NCI-H1417 (cell line): ENCODE results near the gene TMEM19.

ENCODE experiments used
- DNase-seq, 3 experiments: peaks; one replicate each; lab custom pipeline; 2025; lab: John Stamatoyannopoulos, UW

The TMEM19 gene

GRCh38 chr12:71685914-71686657, at the start of gene TMEM19:
Gene TMEM19 (plus strand): TSS chr12:71686082. CDS start chr12:71686681, 599 bp downstream.
- peak; percentile 91 to 99 (median 97) for DNase-seq

- peak; percentile 51 to 85 (median 77) for DNase-seq
Measured at GRCh38 chr12:71636704-71637115, 49.2 kb upstream of the TMEM19 start.

DNA sequence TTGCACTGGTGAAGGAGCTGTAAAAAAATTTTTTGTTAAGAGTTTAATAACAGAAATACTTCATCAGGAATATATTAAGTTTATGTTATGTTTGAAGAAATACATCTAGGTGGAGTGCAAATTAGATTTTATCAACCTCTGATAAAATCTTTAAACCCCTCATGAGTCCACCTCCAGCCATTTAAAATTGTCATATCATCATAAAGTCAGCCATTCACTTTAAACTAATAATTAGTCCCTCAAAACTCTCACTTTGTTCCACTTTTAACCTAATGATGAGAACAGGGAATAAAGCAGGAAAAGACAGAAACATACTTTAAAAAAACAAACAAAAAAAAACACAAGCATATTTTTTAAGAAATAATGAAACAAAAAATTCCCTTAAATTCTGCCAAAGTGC, 47.4 kb upstream of the TMEM19 start:
- DNase-seq: no peak

DNA sequence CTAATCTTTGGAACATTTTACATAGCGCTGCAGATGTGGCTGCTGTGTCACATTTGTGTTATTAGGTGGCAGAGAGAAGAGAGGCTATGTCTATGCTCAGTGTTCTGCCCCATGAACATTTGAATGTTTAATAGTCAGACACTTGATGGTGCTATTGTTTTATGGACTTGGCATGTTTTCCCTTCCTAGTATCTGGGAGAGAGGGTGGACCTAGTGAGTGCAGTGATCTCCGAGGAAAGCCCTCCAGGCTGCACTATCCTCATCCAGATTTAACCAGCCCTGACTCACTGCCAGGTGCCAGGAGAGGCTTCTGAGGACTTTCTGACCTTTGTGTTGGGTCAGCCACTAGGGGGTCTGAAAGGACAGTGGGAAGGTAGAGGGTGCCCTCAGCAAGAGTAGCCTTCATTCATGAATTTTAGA, 46.5 kb upstream of the TMEM19 start:
- DNase-seq: peak in 1 of 3 experiments; percentile 34

DNA sequence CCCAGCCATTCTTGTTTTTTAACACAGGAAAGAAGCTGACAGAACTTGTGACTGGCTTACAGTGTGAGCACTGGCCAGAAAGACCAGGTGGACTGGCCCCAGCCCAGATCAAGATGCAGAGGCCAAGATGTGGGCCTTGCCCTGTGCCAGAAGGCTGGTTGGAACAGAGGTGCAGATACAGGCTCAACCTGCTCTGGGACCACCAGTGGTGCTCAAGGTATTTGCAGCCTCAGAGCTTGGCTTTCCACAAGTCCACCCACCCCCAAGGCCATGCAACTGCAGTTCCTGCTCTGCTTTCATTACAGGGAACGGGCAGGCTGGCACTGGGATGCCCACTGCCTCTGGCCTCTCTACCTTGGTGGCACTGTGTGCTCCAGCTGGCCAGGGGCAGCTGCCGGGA, 45.6 kb upstream of the TMEM19 start:
- DNase-seq: no peak

GRCh38 chr12:71641390-71641789, 44.5 kb upstream of the TMEM19 start:
- no peak for DNase-seq

- no peak for DNase-seq
Measured at GRCh38 chr12:71642264-71642663, 43.6 kb upstream of the TMEM19 start.

DNA sequence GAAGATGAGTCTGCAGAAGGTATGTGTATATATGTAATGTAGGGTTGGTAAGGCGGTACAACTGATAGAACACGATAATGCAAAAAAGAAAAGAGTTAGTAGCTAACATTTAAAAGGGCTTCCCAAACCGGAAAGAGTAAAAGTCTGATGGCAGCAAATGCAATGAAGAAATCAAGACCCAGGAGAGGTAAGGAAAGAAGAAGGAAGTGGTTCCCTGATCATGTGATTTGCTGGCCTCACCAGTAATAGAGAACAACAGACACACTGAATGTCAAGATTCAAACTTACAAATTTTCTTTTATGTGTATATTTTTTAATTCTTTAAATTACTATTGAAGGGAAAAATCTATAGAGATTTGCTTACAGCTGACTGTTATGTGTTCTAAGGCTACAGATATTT, 40.6 kb upstream of the TMEM19 start:
- no peak for DNase-seq

GRCh38 chr12:71646512-71646911, 39.4 kb upstream of the TMEM19 start:
- no peak for DNase-seq

DNA sequence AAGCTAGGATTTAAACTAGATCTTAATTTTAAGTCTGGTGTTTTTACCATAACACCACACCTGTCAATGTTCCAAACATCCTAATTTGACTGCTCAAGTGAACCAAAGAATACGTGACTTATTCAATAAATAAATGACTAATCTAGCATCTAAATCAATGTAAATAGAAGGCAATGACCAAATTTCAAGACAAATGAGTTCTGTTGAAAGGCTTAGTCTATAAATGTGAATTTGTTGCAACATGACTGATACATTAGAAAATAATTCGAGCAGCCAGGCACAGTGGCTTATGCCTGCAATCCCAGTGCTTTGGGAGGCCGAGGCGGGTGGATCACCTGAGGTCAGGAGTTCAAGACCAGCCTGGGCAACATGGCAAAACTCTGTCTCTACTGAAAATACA, 37.3 kb upstream of the TMEM19 start:
- DNase-seq: no peak

DNA sequence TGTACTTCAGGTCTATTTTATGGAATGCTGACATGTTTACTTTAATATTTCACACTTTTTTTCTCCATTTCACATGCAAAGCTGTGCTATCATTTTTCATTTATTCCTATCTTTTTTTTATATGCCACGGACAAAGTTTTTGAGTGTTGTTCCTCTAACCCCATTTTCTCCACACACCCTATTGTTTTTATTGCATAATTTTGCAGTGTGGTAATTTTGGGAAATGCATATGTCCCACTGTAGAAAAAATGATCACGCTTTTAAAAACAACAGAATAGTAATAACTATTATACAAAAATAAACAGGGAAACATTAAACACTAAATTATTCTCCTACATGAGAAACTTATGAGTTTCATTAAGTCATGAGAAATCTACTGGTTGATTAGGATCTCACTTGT, 36.5 kb upstream of the TMEM19 start:
- DNase-seq: no peak

DNA sequence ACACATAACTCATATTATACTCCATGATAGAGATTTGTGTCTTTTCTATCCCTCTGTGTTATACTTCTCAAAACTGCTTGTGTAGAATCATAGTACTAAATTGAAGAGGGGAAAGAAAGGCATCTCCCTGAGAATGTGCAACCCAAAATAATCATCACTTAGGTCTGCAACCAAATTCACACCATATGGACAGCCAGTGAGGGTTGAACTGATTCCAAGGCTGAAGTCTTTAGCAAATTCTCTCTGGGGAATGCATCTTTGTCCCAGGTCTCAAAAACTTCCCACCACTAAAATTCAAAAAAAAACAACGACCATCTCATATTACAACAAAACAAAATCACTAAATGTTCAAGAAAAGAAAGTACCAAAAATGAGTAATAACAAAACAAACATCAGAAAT, 33.2 kb upstream of the TMEM19 start:
- DNase-seq: no peak

GRCh38 chr12:71653137-71653536, 32.7 kb upstream of the TMEM19 start:
- DNase-seq: no peak

GRCh38 chr12:71654200-71654599, 31.7 kb upstream of the TMEM19 start:
- DNase-seq: no peak

DNA sequence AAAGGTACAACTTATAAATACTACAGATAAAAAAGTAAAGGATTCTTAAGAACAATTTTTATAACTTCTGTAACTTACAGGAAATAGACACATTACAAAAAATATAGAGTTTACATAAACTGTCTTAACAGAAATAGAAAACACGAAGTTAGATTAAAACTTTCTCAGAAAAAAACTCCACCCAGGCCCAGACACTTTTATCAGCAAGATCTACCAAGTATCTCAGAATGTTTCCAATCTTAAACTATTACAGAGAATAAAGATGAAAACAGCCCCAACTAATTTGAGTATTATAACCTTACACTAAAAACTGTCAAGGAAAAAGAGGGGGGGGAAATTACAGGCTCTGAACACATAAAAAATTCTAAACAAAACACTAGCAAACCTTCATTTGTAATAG, 30.4 kb upstream of the TMEM19 start:
- no peak for DNase-seq

DNA sequence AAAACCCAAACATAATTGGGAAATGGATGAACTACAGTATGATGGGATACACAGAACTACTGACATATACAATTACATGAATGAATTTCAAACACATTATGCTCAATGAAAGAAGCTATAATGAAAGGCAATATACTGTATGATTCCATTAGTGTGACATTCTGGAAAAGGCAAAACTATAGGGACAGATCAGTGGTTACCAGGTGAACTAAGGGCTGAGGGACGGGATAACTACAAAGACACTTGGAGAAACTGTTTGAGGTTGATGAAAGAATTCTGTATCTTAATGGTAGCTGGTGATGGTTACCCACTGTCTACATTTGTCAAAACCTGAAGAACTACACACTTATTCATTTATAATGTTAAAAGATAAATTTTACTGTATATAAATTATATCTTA, 30.0 kb upstream of the TMEM19 start:
- DNase-seq: no peak

DNA sequence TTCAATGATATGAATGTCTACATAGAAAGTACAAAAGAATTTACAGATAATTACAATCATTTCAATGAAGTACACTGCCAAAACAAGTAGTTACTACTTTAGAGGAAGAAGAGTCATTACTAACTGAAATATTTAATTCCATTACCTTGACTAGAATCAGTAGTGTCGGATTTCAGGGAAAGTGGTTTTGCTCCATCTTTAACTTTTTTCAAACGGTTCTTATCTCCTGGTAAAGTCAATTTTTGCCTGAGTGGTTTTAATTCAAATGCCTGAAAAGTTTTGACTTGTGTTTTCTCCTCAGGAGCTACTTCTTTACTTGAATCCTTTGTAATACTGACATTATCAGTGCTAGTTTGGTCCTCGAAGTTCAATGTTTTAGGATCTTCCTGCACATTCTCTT, 29.1 kb upstream of the TMEM19 start:
- no peak for DNase-seq

DNA sequence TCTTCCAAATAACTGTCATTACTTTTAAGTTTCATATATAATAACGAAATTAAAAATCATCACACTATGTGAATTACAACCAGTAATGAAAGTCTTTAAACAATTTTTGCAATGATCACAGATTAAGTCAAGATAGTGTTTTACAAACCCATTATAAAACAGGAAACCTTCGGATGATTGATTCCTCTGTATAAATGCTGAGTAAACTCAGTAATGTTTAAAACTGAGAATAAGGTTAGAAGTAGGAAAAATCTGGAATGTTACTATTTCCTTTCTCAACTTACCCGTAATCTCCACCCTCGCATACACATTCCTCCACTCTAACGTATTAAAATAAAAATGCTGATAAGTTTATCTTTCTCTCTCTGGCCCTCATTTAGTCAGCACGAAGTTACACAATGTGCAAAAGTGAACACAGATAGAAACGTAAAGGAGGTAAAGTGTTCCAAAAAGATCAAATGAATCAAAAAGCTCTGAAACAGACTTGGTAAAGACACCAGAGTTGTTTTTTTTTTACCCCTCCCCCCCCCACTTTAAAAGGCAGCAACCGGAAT, 23.8 kb upstream of the TMEM19 start:
- no peak for DNase-seq

DNA sequence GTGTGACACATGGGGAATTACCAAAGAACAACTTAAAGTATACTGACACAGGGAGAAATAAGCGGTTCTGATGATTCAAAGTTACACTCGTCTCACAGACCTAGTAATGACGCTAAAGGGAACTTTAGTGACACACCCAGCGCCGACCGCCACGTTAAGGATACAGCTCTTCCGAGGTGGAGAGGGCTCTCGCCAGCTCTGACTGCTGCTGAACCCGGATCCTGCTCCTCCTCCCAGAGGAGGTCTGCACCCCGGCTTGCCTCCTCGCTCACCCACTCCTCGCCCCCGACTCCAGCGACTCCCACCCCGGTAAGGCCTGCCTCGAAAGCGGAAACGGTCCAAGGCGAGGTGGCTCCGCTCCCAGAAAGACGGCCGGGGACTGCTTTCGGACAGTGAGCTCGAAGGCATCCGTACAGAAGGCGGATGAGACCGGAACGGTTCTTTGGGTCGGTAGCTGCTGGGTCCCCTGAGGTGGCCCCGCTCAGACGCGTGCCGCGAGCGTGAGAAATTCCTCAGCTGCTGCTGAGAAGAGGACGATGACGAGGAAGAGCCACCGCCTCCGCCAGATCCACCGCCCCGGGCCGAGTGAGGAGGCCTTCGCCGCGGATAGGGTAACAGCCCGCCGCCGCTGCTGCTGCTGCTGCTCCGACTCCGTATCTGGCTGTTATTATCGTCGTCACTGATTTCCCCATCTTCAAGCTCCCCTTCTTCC, 22.9 kb upstream of the TMEM19 start:
- DNase-seq: peak; percentile 35 to 85 (median 71)

DNA sequence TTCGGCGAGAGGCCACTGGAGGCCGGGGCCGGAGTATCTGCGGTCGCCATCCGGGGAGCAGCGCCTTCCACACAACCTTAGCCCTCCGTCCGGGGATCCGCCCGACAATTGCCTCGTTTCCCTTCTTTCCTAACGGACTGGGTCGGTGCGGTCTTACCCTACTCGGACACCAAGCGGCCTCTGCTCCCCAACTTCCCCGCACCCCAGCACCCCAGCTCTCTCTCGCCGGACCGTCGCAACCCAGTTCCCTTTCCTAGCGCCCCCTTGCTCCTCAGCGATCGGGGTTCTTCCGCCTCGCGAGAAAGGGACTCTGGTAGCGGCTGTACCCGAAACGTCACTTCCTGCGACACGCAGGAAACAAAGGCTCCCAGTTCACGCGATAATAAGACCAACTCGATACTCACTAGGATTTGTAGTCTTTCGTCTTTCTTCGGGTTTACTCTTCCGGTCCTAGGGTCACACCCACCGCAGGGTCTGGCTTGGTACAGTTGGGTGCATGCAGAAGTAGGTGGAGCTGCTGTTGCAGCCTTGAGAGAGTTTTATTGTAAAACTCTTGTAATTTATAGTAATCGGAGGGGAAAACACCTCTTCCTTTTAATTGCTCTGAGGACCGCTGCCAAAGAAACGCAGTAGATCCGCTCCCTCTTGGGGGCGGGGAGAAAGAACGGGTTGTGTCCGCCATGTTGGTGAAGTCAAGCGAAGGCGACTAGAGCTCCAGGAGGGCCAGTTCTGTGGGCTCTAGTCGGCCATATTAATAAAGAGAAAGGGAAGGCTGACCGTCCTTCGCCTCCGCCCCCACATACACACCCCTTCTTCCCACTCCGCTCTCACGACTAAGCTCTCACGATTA, 22.1 kb upstream of the TMEM19 start, which contains the start of the genes THAP2 and ZFC3H1:
Gene THAP2 (plus strand): TSS at position 741 of the 850 bp plus-strand sequence. CDS start 209 bp downstream, outside the sequence.
Gene ZFC3H1 (minus strand): TSS at position 288 of the 850 bp plus-strand sequence. CDS start 238 bp downstream, at position 50.
- DNase-seq: peak; percentile 98 to 100 (median 100)

- DNase-seq: peak in 1 of 3 experiments; percentile 54
Measured at GRCh38 chr12:71664411-71665089, 21.3 kb upstream of the TMEM19 start.
